ENCODE results near the gene RORC.

- TF ChIP-seq CTCF (IDR thresholded peaks at IDR 0.05) = no peak
- no peak for TF ChIP-seq POLR2AphosphoS5 (IDR thresholded peaks at IDR 0.05)
These were observed 5.6 kb downstream of the RORC start for GRCh38 chr1:151825751-151826660.

All from breast epithelium (tissue), 3 donors.